Neural cell (in vitro differentiated cells): ENCODE results near the gene PLXNC1.

ENCODE experiments used
- EP300 ChIP-seq: fragments of 450-650 bp; conservative IDR thresholded peaks from 2 replicates; pipeline ENCODE4 v1.6.1; 2014; ENCODE audit warnings: antibody characterized with exemption, mild to moderate bottlenecking, moderate library complexity; ENCODE audit not compliant: poor library complexity, severe bottlenecking
- EZH2 ChIP-seq: fragments of 200-600, 300-800 bp; shearing (Covaris generic), sonication (generic); IDR thresholded peaks from 2 replicates; pipeline ENCODE4 v1.6.1; 2014; ENCODE audit warnings: antibody characterized with exemption, low read length, borderline replicate concordance, mild to moderate bottlenecking; ENCODE audit not compliant: insufficient read depth, poor library complexity, severe bottlenecking
- MXI1 ChIP-seq: fragments of 450-650 bp; conservative IDR thresholded peaks from 2 replicates; pipeline ENCODE4 v1.6.1; 2014; ENCODE audit warnings: antibody characterized with exemption, mild to moderate bottlenecking; ENCODE audit not compliant: poor library complexity, severe bottlenecking
- POLR2AphosphoS5 ChIP-seq: IDR thresholded peaks from 2 replicates; pipeline ENCODE4 v1.6.1; 2012
- RAD21 ChIP-seq: fragments of 450-650 bp; conservative IDR thresholded peaks from 2 replicates; pipeline ENCODE4 v1.6.1; 2014; ENCODE audit warnings: antibody characterized with exemption, mild to moderate bottlenecking, moderate library complexity
- REST ChIP-seq: IDR thresholded peaks from 2 replicates; pipeline ENCODE4 v1.6.1; 2012; ENCODE audit warnings: borderline replicate concordance
- TAF1 ChIP-seq: IDR thresholded peaks from 2 replicates; pipeline ENCODE4 v1.6.1; 2012; ENCODE audit warnings: low read depth
- TF ChIP-seq, protein P1 (sequence below): fragments of 450-650 bp; IDR thresholded peaks from 2 replicates; pipeline ENCODE4 v1.5.1; 2014; ENCODE audit warnings: antibody characterized with exemption, mild to moderate bottlenecking, moderate library complexity; ENCODE audit not compliant: poor library complexity, severe bottlenecking

DNA sequence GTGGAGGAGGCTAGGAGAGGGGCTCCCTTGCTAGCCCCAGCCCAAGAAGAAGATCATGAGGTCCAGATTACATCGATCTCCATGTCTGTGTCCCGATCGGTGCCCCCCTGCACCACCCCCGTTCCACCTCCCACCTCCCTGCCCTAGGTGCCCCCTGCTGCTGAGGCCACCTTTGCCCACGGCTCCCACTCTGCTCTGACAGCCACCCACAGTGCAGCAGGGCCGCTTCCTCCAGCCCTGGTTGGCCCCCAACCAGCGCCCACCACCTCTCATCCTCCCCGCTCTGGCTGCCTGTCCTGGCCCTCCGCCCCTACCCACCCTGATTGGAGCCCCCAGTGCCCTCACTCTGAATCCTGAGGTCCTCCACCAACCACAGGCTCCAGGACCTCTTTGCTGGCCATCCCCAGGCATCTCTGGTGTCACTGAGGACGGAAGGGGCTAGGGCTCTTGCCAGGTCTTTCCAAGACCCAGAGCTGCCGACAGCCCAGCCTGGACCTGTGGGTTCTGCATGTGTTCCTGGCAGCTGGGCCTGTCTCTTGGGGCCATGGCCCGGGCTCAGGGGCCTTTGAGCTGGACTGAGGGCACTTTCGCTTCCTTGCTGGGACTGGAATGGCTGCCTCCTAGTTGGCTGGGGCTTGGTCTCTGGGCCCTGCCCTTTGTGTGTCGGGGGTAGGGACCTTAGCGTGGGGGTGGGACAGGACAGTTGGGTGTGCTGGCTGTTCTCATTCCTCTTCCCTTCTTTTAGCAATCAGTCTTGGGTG lies 7.2 kb upstream of the PLXNC1 start:
- TF ChIP-seq, protein P1, sequence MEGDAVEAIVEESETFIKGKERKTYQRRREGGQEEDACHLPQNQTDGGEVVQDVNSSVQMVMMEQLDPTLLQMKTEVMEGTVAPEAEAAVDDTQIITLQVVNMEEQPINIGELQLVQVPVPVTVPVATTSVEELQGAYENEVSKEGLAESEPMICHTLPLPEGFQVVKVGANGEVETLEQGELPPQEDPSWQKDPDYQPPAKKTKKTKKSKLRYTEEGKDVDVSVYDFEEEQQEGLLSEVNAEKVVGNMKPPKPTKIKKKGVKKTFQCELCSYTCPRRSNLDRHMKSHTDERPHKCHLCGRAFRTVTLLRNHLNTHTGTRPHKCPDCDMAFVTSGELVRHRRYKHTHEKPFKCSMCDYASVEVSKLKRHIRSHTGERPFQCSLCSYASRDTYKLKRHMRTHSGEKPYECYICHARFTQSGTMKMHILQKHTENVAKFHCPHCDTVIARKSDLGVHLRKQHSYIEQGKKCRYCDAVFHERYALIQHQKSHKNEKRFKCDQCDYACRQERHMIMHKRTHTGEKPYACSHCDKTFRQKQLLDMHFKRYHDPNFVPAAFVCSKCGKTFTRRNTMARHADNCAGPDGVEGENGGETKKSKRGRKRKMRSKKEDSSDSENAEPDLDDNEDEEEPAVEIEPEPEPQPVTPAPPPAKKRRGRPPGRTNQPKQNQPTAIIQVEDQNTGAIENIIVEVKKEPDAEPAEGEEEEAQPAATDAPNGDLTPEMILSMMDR = no peak
- no peak for TF ChIP-seq POLR2AphosphoS5
- TF ChIP-seq EZH2 = no peak
- no peak for TF ChIP-seq MXI1
- no peak for TF ChIP-seq TAF1
- no peak for TF ChIP-seq REST
- no peak for TF ChIP-seq EP300
- no peak for TF ChIP-seq RAD21
